BJ (cell line): ENCODE measurements around the gene FGFR3. TPM values are rescaled to one million over a fixed set of nuclear protein-coding genes. Genes with fewer than 3 reads are reported as not detected.

Source experiments
- CTCF ChIA-PET: fragments of 350-600 bp; formaldehyde crosslinking; extraction: SDS; loops from one replicate; lab custom pipeline; 2021; ENCODE audit warnings: antibody characterized with exemption, inconsistent platforms; lab: Yijun Ruan, JAX
- POLR2A ChIA-PET: fragments of 300-600 bp; sonication (Branson Sonifier 250); formaldehyde crosslinking; extraction: SDS; loops from one replicate; lab custom pipeline; 2021; ENCODE audit warnings: antibody characterized with exemption; lab: Charles Lee
- DNase-seq: peaks from one replicate; pipeline ENCODE4 v3.0.0-alpha.2; 2011; ENCODE audit warnings: low read depth
- H3K27me3 ChIP-seq: 2 replicates; pipeline ENCODE4 v1.6.0; 2011; ENCODE audit warnings: low read length; ENCODE audit not compliant: control insufficient read depth, insufficient read depth
- H3K36me3 ChIP-seq: 2 replicates; pipeline ENCODE4 v1.5.1; 2011; ENCODE audit warnings: low read length; ENCODE audit not compliant: control insufficient read depth, insufficient read depth
- H3K4me3 ChIP-seq: 2 replicates; pipeline ENCODE4 v1.5.1; 2011; ENCODE audit warnings: low read depth, mild to moderate bottlenecking, control low read depth, low read length
- CTCF ChIP-seq: IDR thresholded peaks from 2 replicates; pipeline ENCODE4 v1.5.1; 2011; ENCODE audit warnings: low read depth, mild to moderate bottlenecking, control low read depth, inconsistent platforms, low read length, moderate library complexity; ENCODE audit not compliant: insufficient read depth
- polyA plus RNA-seq: library from polyadenylated mRNA; depleted of rRNA; stranded (reverse); fragments of >200 nt; gene quantifications from 2 replicates; pipeline ENCODE4 v1.2.3, GENCODE V29; 2011

The FGFR3 gene
- polyA plus RNA-seq, 1 experiment: 1.0 TPM

- CTCF ChIA-PET: interaction anchor here (1.2 kb wide), 1 partner anchor 54 kb away, joined by 3 read pairs; no protein-coding TSS in a partner anchor
- DNase-seq: no peak
- no peak for TF ChIP-seq CTCF
- Histone ChIP-seq H3K4me3 (no peak overlapping the region), H3K36me3 (no peaks in the 10 kb centered on the region), H3K27me3 (no peaks in the 10 kb centered on the region)
- POLR2A ChIA-PET: no interaction called here
These were observed 9.8 kb downstream of the FGFR3 start for GRCh38 chr4:1802720-1803522.

- POLR2A ChIA-PET: interaction anchor here (0.7 kb wide), 1 partner anchor 767 kb away, joined by 4 read pairs; no protein-coding TSS in a partner anchor
- TF ChIP-seq CTCF: no peak
- no peaks in the 10 kb centered on the region for H3K27me3 ChIP-seq
- CTCF ChIA-PET: interaction anchor here (0.6 kb wide), 1 partner anchor 18 kb away, joined by 3 read pairs; no protein-coding TSS in a partner anchor
- H3K4me3 ChIP-seq: no peak overlapping the region
- H3K36me3 ChIP-seq: no peaks in the 10 kb centered on the region
- DNase-seq: no peak
These were observed 10.7 kb downstream of the FGFR3 start for GRCh38 chr4:1803523-1804423.

- Histone ChIP-seq H3K27me3 (no peaks in the 10 kb centered on the region), H3K4me3 (no peak overlapping the region), H3K36me3 (no peaks in the 10 kb centered on the region)
- TF ChIP-seq CTCF: no peak
- CTCF ChIA-PET: interaction anchor here (0.6 kb wide), 1 partner anchor 17 kb away, joined by 3 read pairs; no protein-coding TSS in a partner anchor
- POLR2A ChIA-PET: interaction anchor here (0.7 kb wide), 1 partner anchor 765 kb away, joined by 4 read pairs; no protein-coding TSS in a partner anchor
- DNase-seq: no peak
These were observed 11.8 kb downstream of the FGFR3 start for GRCh38 chr4:1804638-1805492.

GRCh38 chr4:1805493-1806222 is 12.6 kb downstream of the FGFR3 start:
- DNase-seq: no peak
- no peak overlapping the region for H3K4me3 ChIP-seq
- ChIA-PET POLR2A (no interaction called here), CTCF (interaction anchor here (6.2 kb wide), 1 partner anchor 61 kb away, joined by 148 read pairs; no protein-coding TSS in a partner anchor)
- no peak for TF ChIP-seq CTCF
- no peaks in the 10 kb centered on the region for H3K36me3 ChIP-seq
- no peaks in the 10 kb centered on the region for H3K27me3 ChIP-seq
